ENCODE data around the gene KYAT1. TPM values are rescaled to one million over a fixed set of nuclear protein-coding genes. Genes with fewer than 3 reads are reported as not detected.

The KYAT1 gene
- total RNA-seq, 1 experiment from 2014 or later = 5.7 TPM

GRCh38 chr9:128895556-128895955 lies 13.8 kb upstream of the KYAT1 start:
- Mint-ChIP-seq H3K9me3 (ENCODE audit: unreplicated experiment) (no peaks in the 10 kb centered on the region), H3K4me3 (ENCODE audit: unreplicated experiment) (no peak overlapping the region), H3K4me1 (ENCODE audit: insufficient read depth, unreplicated experiment) (peaks cover 19% of the 10 kb centered on the region), H3K27me3 (ENCODE audit: insufficient read depth, unreplicated experiment) (no peaks in the 10 kb centered on the region), H3K36me3 (ENCODE audit: insufficient read depth, unreplicated experiment) (peaks cover 38% of the 10 kb centered on the region), H3K27ac (ENCODE audit: low read depth, unreplicated experiment) (no peak overlapping the region)
- intact Hi-C loops (cut with micrococcal nuclease) = no loop called here
- ChIA-PET POLR2A (interaction anchor here (0.6 to 2.2 kb wide), 3 partner anchors 14 to 211 kb away, joined by 3 to 10 read pairs (median 3); partner anchors contain the start of genes KYAT1 and LRRC8A), CTCF (interaction anchor here (0.6 to 1.3 kb wide), 3 partner anchors 33 to 1548 kb away, joined by 3 read pairs; no protein-coding TSS in a partner anchor)
- DNase-seq (ENCODE audit: unreplicated experiment) = no peak
- BruUV-seq (replicated peaks) = no TSS peak
- no peak for TF ChIP-seq CTCF (IDR thresholded peaks at IDR 0.05; ENCODE audit: unreplicated experiment)

- no TSS peak for BruUV-seq (replicated peaks)
- TF ChIP-seq CTCF (IDR thresholded peaks at IDR 0.05; ENCODE audit: unreplicated experiment) = no peak
- ChIA-PET POLR2A (interaction anchor here (0.6 to 2.2 kb wide), 3 partner anchors 9 to 210 kb away, joined by 3 to 10 read pairs (median 4); partner anchors contain the start of genes KYAT1 and LRRC8A), CTCF (interaction anchor here (1.1 to 1.3 kb wide), 2 partner anchors 33 to 43 kb away, joined by 3 read pairs; no protein-coding TSS in a partner anchor)
- Mint-ChIP-seq H3K36me3 (ENCODE audit: insufficient read depth, unreplicated experiment) (peaks cover 43% of the 10 kb centered on the region), H3K4me3 (ENCODE audit: unreplicated experiment) (no peak overlapping the region), H3K27ac (ENCODE audit: low read depth, unreplicated experiment) (no peak overlapping the region), H3K27me3 (ENCODE audit: insufficient read depth, unreplicated experiment) (no peaks in the 10 kb centered on the region), H3K9me3 (ENCODE audit: unreplicated experiment) (no peaks in the 10 kb centered on the region), H3K4me1 (ENCODE audit: insufficient read depth, unreplicated experiment) (peaks cover 21% of the 10 kb centered on the region)
- DNase-seq (ENCODE audit: unreplicated experiment) = no peak
- intact Hi-C loops (cut with micrococcal nuclease) = loop anchor here (5.0 kb wide), 1 partner anchor 33 kb away; no protein-coding TSS in a partner anchor
Observed at GRCh38 chr9:128894764-128895163, 13.0 kb upstream of the KYAT1 start.

GRCh38 chr9:128893354-128893753 lies 11.6 kb upstream of the KYAT1 start:
- no peak for DNase-seq (ENCODE audit: unreplicated experiment)
- POLR2A ChIA-PET = interaction anchor here (0.6 to 4.4 kb wide), 5 partner anchors 8 to 27 kb away, joined by 3 to 40 read pairs (median 7); no protein-coding TSS in a partner anchor
- Mint-ChIP-seq H3K27ac (ENCODE audit: low read depth, unreplicated experiment) (peak overlapping the region; percentile 69), H3K36me3 (ENCODE audit: insufficient read depth, unreplicated experiment) (peaks cover 54% of the 10 kb centered on the region), H3K4me1 (ENCODE audit: insufficient read depth, unreplicated experiment) (peaks cover 20% of the 10 kb centered on the region), H3K9me3 (ENCODE audit: unreplicated experiment) (no peaks in the 10 kb centered on the region), H3K4me3 (ENCODE audit: unreplicated experiment) (peak overlapping the region; percentile 21), H3K27me3 (ENCODE audit: insufficient read depth, unreplicated experiment) (no peaks in the 10 kb centered on the region)
- BruUV-seq (replicated peaks) = no TSS peak
- TF ChIP-seq CTCF (IDR thresholded peaks at IDR 0.05; ENCODE audit: unreplicated experiment) = no peak
- intact Hi-C loops (cut with micrococcal nuclease) = loop anchor here (5.0 kb wide), 1 partner anchor 34 kb away; no protein-coding TSS in a partner anchor
- CTCF ChIA-PET = interaction anchor here (1.2 to 1.8 kb wide), 2 partner anchors 9 to 35 kb away, joined by 3 to 11 read pairs; no protein-coding TSS in a partner anchor

GRCh38 chr9:128892221-128892921 lies 10.6 kb upstream of the KYAT1 start:
- peak; percentile 97 for DNase-seq (ENCODE audit: unreplicated experiment)
- Mint-ChIP-seq H3K9me3 (ENCODE audit: unreplicated experiment) (no peaks in the 10 kb centered on the region), H3K36me3 (ENCODE audit: insufficient read depth, unreplicated experiment) (peaks cover 48% of the 10 kb centered on the region), H3K27me3 (ENCODE audit: insufficient read depth, unreplicated experiment) (no peaks in the 10 kb centered on the region), H3K4me3 (ENCODE audit: unreplicated experiment) (peak overlapping the region; percentile 21), H3K4me1 (ENCODE audit: insufficient read depth, unreplicated experiment) (peaks cover 20% of the 10 kb centered on the region), H3K27ac (ENCODE audit: low read depth, unreplicated experiment) (peak overlapping the region; percentile 69)
- intact Hi-C loops (cut with micrococcal nuclease) = loop anchor here (5.0 kb wide), 1 partner anchor 35 kb away; no protein-coding TSS in a partner anchor
- ChIA-PET POLR2A (interaction anchor here (0.7 to 4.4 kb wide), 9 partner anchors 9 to 208 kb away, joined by 3 to 48 read pairs (median 7); partner anchors contain the start of genes KYAT1 and LRRC8A), CTCF (interaction anchor here (0.5 to 1.6 kb wide), 9 partner anchors 29 to 846 kb away, joined by 3 to 5 read pairs (median 3); no protein-coding TSS in a partner anchor)
- no peak for TF ChIP-seq CTCF (IDR thresholded peaks at IDR 0.05; ENCODE audit: unreplicated experiment)
- no TSS peak for BruUV-seq (replicated peaks)

Measured in MCF 10A (cell line).